ENCODE results near the gene FOXL1. TPM values are rescaled to one million over a fixed set of nuclear protein-coding genes. Genes with fewer than 3 reads are reported as not detected.
A peak's percentile ranks its signal among the peaks of the same experiment; 100 is the strongest.

FOXL1 gene
- total and polyA plus RNA-seq, 3 experiments from 2014 or later = not detected

DNA sequence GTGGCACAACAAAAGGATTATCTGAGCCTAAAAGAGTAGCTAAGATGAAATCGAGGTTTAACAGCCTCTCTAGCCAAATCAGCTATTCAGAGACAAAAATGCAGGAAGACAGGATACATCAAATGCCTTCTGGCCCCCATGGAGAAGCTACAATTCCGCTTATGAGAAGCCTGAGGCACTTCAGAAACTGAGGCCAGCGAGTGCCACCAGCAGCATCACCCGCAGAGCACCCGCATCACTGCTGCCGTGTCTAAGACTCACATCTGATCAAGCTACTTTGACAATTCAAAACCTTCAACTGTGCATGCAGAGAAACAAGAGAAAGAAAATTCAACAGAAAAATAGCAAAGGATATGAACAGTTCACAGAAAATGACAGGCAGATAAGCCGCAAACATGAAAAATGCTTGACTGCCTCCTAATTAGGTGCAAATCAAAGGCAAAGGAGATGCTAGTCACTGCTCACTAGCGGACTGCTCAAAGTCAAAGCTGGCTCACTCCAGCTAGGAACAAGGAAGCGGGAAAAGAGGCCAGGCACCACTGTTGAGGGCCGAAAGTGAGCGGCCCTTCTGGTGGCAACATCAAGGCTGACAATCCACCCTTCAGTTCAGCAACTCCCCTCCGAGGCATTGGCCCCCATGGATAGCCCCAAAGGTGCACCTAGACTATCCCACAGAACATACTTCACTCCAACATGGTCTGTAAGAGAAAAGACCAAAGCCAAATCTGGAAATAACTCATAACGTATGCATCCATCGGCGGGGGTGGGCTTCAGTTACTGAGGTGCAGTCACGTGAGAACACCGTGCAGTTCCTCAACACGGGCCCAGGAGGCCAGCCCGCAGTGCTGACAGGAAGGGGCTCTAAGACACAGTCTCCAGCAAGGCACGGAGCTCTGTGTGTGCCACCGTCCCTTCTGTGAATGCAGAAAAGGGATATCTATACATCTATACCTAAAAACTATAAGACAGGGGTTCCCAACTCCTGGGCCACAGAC lies 35.3 kb upstream of the FOXL1 start:
- CTCF ChIA-PET = no interaction called here
- Mint-ChIP-seq H3K9me3 (no peaks in the 10 kb centered on the region), H3K27me3 (no peaks in the 10 kb centered on the region), H3K4me1 (peaks cover 0 to 3% (median 0%) of the 10 kb centered on the region in 3 donors), H3K27ac (no peak overlapping the region), H3K36me3 (peaks cover 4 to 97% (median 33%) of the 10 kb centered on the region in 3 donors), H3K4me3 (no peak overlapping the region)
- H3K27ac ChIP-seq (ENCODE audit: low read depth, low read length) = no peak overlapping the region
- no peak overlapping the region for H3K4me3 ChIP-seq (ENCODE audit: low read length)
- no peak for DNase-seq
- POLR2A ChIA-PET = no interaction called here
- H3K36me3 ChIP-seq (ENCODE audit: insufficient read depth, low read length) = peaks cover 30% of the 10 kb centered on the region
- no peaks in the 10 kb centered on the region for H3K27me3 ChIP-seq (ENCODE audit: insufficient read depth, low read length, poor library complexity, severe bottlenecking)
- no peaks in the 10 kb centered on the region for H3K4me1 ChIP-seq (ENCODE audit: insufficient read depth, low read length)
- no peaks in the 10 kb centered on the region for H3K9me3 ChIP-seq (ENCODE audit: low read length)

DNA sequence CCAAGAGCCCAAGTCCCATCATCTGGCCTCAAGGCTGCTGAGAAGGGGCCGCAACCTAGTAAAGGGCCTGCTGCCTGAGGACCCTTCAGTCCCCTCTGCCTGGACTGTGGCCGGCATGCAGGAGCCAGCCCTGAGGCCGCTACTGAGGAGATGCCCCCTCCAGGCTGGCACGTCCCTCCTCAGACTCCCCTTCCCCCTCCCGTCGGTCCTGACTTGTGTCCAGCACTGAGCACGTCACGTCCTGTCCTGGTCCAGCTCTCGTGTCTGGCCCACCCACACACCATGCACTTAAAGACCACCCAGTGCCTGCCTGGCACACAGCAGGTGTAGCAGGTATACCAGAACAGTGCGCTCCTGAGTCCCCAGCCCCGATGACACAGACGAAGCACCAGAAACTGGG lies 32.9 kb upstream of the FOXL1 start:
- no peaks in the 10 kb centered on the region for H3K9me3 ChIP-seq (ENCODE audit: low read length)
- H3K4me1 Mint-ChIP-seq = peaks cover 0 to 3% (median 0%) of the 10 kb centered on the region in 3 donors
- no peaks in the 10 kb centered on the region for H3K27me3 ChIP-seq (ENCODE audit: insufficient read depth, low read length, poor library complexity, severe bottlenecking)
- H3K36me3 ChIP-seq (ENCODE audit: insufficient read depth, low read length) = peaks cover 20% of the 10 kb centered on the region
- DNase-seq = no peak
- H3K9me3 Mint-ChIP-seq = no peaks in the 10 kb centered on the region
- H3K27me3 Mint-ChIP-seq = no peaks in the 10 kb centered on the region
- ChIA-PET POLR2A (no interaction called here), CTCF (no interaction called here)
- H3K36me3 Mint-ChIP-seq = peaks cover 4 to 91% (median 24%) of the 10 kb centered on the region in 3 donors
- H3K4me3 Mint-ChIP-seq = no peak overlapping the region
- H3K4me1 ChIP-seq (ENCODE audit: insufficient read depth, low read length) = no peaks in the 10 kb centered on the region
- no peak overlapping the region for H3K4me3 ChIP-seq (ENCODE audit: low read length)
- no peak overlapping the region for H3K27ac ChIP-seq (ENCODE audit: low read depth, low read length)
- H3K27ac Mint-ChIP-seq = peak overlapping the region in 1 of 8 donors; percentile 82

DNA sequence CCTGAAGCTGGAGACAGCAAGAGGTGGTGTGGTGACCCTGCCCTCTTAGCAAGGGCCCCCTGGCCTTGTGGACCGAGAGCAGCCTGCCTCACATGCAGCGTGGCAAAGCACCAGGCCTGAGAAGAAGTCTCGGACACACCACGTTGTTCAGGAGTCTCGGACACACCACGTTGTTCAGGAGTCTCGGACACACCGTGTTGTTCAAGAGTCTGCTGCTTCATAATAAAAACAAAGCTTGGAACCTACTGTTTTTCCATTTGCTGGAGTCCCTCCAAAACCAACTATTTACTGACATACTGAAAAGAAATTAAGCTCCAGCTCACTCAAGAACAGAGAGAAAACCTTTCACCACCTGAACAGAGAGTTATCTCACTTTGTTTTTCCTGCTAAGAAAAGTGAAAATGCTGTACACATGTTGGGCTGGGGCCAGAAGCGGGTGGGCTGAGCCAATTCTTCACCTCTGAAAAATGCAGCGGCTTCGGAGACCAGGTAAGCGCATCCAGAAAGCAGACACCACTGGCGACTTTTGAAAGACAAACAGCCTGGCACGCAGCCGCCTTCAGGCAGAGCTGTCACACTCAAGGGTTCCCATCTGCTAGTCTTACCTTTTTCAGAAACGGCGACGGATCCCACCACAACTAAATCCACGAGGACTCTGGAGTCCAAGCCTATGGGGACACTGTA lies 32.3 kb upstream of the FOXL1 start:
- no peak overlapping the region for H3K4me3 ChIP-seq (ENCODE audit: low read length)
- CTCF ChIA-PET = no interaction called here
- H3K4me1 ChIP-seq (ENCODE audit: insufficient read depth, low read length) = no peaks in the 10 kb centered on the region
- H3K27me3 Mint-ChIP-seq = no peaks in the 10 kb centered on the region
- no peak overlapping the region for H3K4me3 Mint-ChIP-seq
- H3K36me3 ChIP-seq (ENCODE audit: insufficient read depth, low read length) = peaks cover 14% of the 10 kb centered on the region
- no peaks in the 10 kb centered on the region for H3K9me3 Mint-ChIP-seq
- no peaks in the 10 kb centered on the region for H3K27me3 ChIP-seq (ENCODE audit: insufficient read depth, low read length, poor library complexity, severe bottlenecking)
- no peaks in the 10 kb centered on the region for H3K9me3 ChIP-seq (ENCODE audit: low read length)
- peaks cover 4 to 89% (median 20%) of the 10 kb centered on the region in 3 donors for H3K36me3 Mint-ChIP-seq
- no peak overlapping the region for H3K27ac Mint-ChIP-seq
- H3K4me1 Mint-ChIP-seq = peaks cover 0 to 3% (median 0%) of the 10 kb centered on the region in 3 donors
- DNase-seq = no peak
- POLR2A ChIA-PET = no interaction called here
- H3K27ac ChIP-seq (ENCODE audit: low read depth, low read length) = no peak overlapping the region

DNA sequence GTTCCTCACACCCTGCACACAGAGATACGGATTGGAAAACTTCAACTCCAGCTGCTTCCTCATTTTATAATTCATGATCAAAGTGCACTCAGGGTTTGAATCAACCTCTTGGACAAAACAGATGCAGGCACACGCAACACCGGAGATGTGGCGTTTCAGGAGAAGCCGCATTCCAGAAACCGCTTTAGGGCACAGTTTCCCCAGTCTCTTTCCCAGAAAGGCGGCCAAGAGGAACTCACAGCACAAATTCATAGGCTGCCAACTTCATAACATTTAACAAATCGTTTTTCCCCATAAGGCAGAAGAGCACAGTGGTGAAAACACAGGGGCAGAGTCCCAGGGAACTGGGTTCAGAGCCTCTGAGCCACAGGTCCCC lies 31.7 kb upstream of the FOXL1 start:
- CTCF ChIA-PET = no interaction called here

DNA sequence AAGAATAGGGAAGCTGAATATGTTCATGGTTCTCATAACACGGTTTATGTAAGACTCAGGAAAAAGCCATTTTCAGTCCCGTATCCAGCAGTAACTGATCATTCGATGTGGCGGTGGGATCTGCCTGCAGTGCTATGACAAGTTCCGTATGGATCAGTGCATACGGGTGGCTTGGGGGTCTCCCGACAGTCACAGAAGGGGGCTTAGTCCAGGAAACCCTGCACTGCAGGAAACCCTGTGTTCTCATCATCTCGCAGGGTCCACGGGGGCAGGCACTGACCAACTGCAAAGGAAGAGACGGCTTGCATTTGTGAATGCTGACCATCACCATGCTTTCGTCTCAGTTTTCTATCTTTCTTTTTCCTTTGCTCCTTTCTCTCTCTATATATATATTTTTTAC lies 31.1 kb upstream of the FOXL1 start:
- DNase-seq = no peak
- no peak overlapping the region for H3K4me3 Mint-ChIP-seq
- H3K4me1 Mint-ChIP-seq = peaks cover 0 to 5% (median under 1%) of the 10 kb centered on the region in 3 donors
- Histone ChIP-seq H3K4me1 (ENCODE audit: insufficient read depth, low read length) (no peaks in the 10 kb centered on the region), H3K4me3 (ENCODE audit: low read length) (no peak overlapping the region), H3K27me3 (ENCODE audit: insufficient read depth, low read length, poor library complexity, severe bottlenecking) (no peaks in the 10 kb centered on the region), H3K27ac (ENCODE audit: low read depth, low read length) (no peak overlapping the region), H3K36me3 (ENCODE audit: insufficient read depth, low read length) (peaks cover 2% of the 10 kb centered on the region), H3K9me3 (ENCODE audit: low read length) (no peaks in the 10 kb centered on the region)
- no peaks in the 10 kb centered on the region for H3K9me3 Mint-ChIP-seq
- H3K36me3 Mint-ChIP-seq = peaks cover 4 to 86% (median 17%) of the 10 kb centered on the region in 3 donors
- POLR2A ChIA-PET = no interaction called here
- H3K27me3 Mint-ChIP-seq = no peaks in the 10 kb centered on the region
- CTCF ChIA-PET = no interaction called here
- H3K27ac Mint-ChIP-seq = no peak overlapping the region

More for the DNA sequence above, 31.7 kb upstream of the FOXL1 start:
- Histone ChIP-seq H3K27ac (ENCODE audit: low read depth, low read length) (no peak overlapping the region), H3K27me3 (ENCODE audit: insufficient read depth, low read length, poor library complexity, severe bottlenecking) (no peaks in the 10 kb centered on the region), H3K4me3 (ENCODE audit: low read length) (no peak overlapping the region), H3K4me1 (ENCODE audit: insufficient read depth, low read length) (no peaks in the 10 kb centered on the region), H3K9me3 (ENCODE audit: low read length) (no peaks in the 10 kb centered on the region), H3K36me3 (ENCODE audit: insufficient read depth, low read length) (peaks cover 9% of the 10 kb centered on the region)
- no peak overlapping the region for H3K27ac Mint-ChIP-seq
- peaks cover 4 to 89% (median 17%) of the 10 kb centered on the region in 3 donors for H3K36me3 Mint-ChIP-seq
- H3K9me3 Mint-ChIP-seq = no peaks in the 10 kb centered on the region
- H3K4me3 Mint-ChIP-seq = no peak overlapping the region
- H3K4me1 Mint-ChIP-seq = peaks cover 0 to 3% (median 0%) of the 10 kb centered on the region in 3 donors
- POLR2A ChIA-PET = no interaction called here
- H3K27me3 Mint-ChIP-seq = no peaks in the 10 kb centered on the region
- no peak for DNase-seq

DNA sequence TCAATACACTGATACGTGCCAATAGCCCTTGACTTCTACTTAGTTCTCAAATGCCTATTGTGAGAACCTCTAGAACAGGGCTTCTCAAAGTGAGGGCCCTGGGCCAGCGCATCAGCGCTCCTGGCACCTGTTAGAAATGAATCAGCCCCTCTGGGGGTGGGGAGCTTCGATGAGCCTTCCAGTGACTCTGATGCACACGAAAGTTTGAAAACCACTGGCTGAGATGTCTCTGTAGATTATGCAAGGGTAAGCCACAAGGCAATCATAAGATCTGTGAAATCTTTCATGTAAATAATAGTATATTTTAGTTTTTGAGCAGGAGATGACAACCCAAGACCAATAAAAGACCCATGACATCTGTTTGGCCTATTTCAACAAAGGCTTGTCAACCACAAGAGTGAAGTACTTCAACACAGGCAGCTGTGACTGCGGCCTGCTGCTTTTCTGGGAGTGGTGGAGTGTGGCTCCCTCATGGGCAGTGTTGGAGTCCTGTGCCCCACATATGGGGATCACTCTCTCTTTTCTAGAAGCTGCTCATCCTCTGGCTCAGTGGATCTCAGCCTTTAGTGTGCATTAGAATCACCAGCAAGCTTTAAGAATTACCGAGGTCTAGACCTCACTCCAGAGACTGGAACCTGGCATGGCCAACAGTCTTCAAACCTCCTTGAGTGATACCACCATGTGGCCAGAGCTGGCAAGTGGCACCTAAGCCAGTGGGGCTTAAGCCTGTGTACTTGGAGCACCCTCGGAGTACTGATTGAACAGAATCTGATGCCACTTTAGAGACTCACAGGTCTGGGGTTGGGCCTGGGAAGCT lies 29.1 kb upstream of the FOXL1 start:
- Histone ChIP-seq H3K27me3 (ENCODE audit: insufficient read depth, low read length, poor library complexity, severe bottlenecking) (no peaks in the 10 kb centered on the region), H3K4me1 (ENCODE audit: insufficient read depth, low read length) (peaks cover 3% of the 10 kb centered on the region), H3K36me3 (ENCODE audit: insufficient read depth, low read length) (no peaks in the 10 kb centered on the region), H3K4me3 (ENCODE audit: low read length) (no peak overlapping the region), H3K9me3 (ENCODE audit: low read length) (no peaks in the 10 kb centered on the region), H3K27ac (ENCODE audit: low read depth, low read length) (no peak overlapping the region)
- H3K9me3 Mint-ChIP-seq = no peaks in the 10 kb centered on the region
- peak in 1 of 5 donors; percentile 12 for DNase-seq
- no peak overlapping the region for H3K4me3 Mint-ChIP-seq
- H3K27me3 Mint-ChIP-seq = peaks cover 0 to 2% of the 10 kb centered on the region in 2 donors
- ChIA-PET CTCF (interaction anchor here (2.0 kb wide), 1 partner anchor 15 kb away, joined by 7 read pairs; no protein-coding TSS in a partner anchor), POLR2A (interaction anchor here (0.5 kb wide), 1 partner anchor 86 kb away, joined by 3 read pairs; no protein-coding TSS in a partner anchor)
- no peak overlapping the region for H3K27ac Mint-ChIP-seq
- peaks cover 4 to 75% (median 16%) of the 10 kb centered on the region in 3 donors for H3K36me3 Mint-ChIP-seq
- H3K4me1 Mint-ChIP-seq = peaks cover 11 to 18% (median 16%) of the 10 kb centered on the region in 3 donors

DNA sequence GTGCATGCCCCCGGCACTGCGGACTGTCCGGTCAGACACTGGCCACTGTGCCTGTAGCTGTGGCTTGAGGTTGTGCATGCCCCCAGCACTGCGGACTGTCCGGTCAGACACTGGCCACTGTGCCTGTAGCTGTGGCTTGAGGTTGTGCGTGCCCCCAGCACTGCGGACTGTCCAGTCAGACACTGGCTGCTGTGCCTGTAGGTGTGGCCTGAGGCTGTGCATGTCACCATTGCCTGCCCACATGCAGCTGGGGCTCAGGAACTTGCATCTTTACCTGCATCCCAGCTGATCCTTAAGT lies 28.5 kb upstream of the FOXL1 start:
- H3K36me3 ChIP-seq (ENCODE audit: insufficient read depth, low read length) = no peaks in the 10 kb centered on the region

More for the DNA sequence above, 28.5 kb upstream of the FOXL1 start:
- peaks cover 15 to 24% (median 22%) of the 10 kb centered on the region in 3 donors for H3K4me1 Mint-ChIP-seq
- ChIA-PET CTCF (interaction anchor here (2.0 kb wide), 1 partner anchor 15 kb away, joined by 7 read pairs; no protein-coding TSS in a partner anchor), POLR2A (interaction anchor here (0.5 kb wide), 1 partner anchor 87 kb away, joined by 3 read pairs; no protein-coding TSS in a partner anchor)
- H3K36me3 Mint-ChIP-seq = peaks cover 3 to 70% (median 13%) of the 10 kb centered on the region in 3 donors
- peak in 1 of 5 donors; percentile 21 for DNase-seq
- no peaks in the 10 kb centered on the region for H3K9me3 ChIP-seq (ENCODE audit: low read length)
- H3K4me3 Mint-ChIP-seq = no peak overlapping the region
- no peak overlapping the region for H3K27ac Mint-ChIP-seq
- no peak overlapping the region for H3K27ac ChIP-seq (ENCODE audit: low read depth, low read length)
- no peak overlapping the region for H3K4me3 ChIP-seq (ENCODE audit: low read length)
- no peaks in the 10 kb centered on the region for H3K27me3 ChIP-seq (ENCODE audit: insufficient read depth, low read length, poor library complexity, severe bottlenecking)
- no peaks in the 10 kb centered on the region for H3K9me3 Mint-ChIP-seq
- H3K4me1 ChIP-seq (ENCODE audit: insufficient read depth, low read length) = peaks cover 5% of the 10 kb centered on the region
- peaks cover 0 to 2% of the 10 kb centered on the region in 2 donors for H3K27me3 Mint-ChIP-seq
